Erythroblast (primary cell): ENCODE data around the gene NBEA.

Experiments
- DNase-seq, 2 experiments: peaks; one replicate each; lab custom pipeline; 2025; lab: John Stamatoyannopoulos, UW
- GATA1 ChIP-seq: IDR thresholded peaks from 2 replicates; pipeline ENCODE4 v1.6.1; 2011; ENCODE audit warnings: low read depth, mild to moderate bottlenecking, control low read depth, low read length, moderate library complexity
- POLR2A ChIP-seq: IDR thresholded peaks from 2 replicates; pipeline ENCODE4 v1.6.1; 2011; ENCODE audit warnings: mild to moderate bottlenecking, low read length

The NBEA gene

GRCh38 chr13:35266412-35266811 is 324.3 kb downstream of the NBEA start:
- TF ChIP-seq POLR2A = no peak
- TF ChIP-seq GATA1 = no peak
- DNase-seq = no peak

DNA sequence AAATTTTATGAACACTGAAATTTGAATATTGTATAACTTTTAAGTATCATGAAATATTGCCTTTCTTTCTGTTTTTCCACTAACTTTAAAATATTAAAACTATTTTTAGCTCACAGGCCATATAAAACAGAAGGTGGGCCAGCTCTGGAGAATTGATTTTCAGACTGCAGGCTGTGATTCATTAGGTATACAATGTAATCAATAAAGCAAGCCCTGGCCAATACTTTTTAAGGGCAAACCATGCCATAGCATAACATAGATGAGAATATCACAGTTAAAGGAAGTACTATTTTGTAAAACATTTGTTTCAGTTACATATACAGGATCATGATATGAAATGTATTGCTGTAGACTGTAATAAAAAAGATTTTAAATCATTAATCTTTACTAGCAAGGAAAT is 336.8 kb downstream of the NBEA start:
- DNase-seq = no peak
- TF ChIP-seq GATA1 (no peak), POLR2A (no peak)

DNA sequence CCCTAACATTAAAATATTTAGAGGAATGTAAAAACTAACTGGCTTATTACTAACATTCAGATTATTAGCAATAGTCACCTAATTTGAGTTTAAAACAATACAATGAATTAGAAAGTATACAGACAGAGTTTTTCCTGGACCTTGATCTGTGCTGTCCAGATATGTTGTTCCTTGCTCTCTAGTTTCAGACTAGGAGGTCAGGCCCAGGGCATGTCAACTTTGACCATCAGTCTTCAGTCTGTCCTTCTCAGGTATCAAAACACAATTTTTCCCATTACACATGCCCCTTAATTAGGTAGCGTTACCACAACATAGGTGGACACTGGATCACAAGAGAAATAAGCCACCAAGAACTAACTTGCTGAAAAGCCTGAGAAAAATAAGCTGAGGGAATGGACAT is 337.4 kb downstream of the NBEA start:
- DNase-seq = no peak
- no peak for TF ChIP-seq GATA1

DNA sequence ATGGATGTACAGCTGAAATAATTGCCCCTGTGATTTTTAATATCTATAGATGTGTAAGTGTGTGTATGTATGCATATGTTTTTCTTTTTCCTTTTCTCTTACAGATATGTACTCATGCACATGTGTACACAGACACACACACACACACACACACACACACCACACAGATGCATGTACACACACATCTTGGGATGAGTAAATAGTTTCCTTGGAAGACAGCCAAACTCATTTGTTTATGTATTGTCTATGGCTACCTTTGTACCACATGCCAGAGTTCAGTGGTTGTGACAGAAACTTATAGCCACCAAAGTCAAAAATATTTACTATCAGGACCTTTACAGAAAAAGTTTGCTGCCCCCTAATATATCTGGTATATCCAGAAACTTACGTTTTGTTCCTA is 341.8 kb downstream of the NBEA start:
- DNase-seq = no peak
- TF ChIP-seq POLR2A (no peak), GATA1 (no peak)

DNA sequence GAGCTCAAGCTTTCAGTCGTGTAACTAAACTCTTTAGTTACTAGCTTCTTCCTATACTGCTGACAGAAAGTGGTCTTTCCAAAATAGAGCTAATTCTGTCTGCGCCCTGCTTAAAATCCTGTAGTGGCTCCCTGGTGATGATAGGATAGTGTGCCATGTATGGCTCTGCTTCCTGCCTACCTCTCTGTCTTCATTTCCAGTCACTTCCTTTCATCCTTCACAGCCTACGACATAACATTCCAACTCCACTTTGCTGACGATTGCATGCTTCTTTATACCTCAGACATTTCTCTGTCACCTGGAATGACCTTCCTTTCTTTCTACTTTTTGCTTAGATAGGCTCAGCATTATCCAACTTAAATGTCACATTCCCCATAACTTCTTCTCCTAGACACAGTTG is 343.6 kb downstream of the NBEA start:
- no peak for DNase-seq
- TF ChIP-seq GATA1 (no peak), POLR2A (no peak)

GRCh38 chr13:35292329-35292728 is 350.3 kb downstream of the NBEA start:
- no peak for DNase-seq
- TF ChIP-seq GATA1 (no peak), POLR2A (no peak)

DNA sequence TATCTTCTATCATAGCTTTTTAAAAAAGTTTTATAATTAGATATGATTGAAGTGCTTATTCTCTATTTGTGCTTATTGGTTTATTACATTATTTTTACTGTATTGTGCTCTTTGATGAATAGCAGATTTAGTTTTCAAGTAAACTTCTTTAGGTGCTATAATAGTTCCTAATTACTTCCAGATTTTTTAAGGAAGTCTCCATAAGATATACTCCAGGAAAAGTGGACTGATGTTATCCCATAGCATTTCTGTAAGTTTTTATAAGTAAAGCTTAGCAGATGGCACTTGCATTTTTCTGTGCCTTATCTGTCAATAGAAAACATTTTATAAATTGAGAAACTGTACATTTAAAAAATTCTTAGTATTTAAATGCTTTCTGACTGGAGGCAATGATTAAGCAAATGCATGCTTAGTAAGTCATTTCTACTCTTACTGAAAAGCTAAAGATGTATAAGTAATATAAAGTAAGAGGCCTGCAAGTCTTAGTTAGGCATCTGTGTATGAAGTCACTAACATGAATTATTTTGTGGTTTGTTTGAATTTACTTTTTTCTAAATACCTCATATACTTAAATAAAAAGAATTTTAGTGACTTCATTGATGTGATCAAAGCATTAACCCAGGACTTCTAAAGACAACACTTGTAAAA is 351.6 kb downstream of the NBEA start:
- DNase-seq = no peak
- TF ChIP-seq POLR2A = no peak

DNA sequence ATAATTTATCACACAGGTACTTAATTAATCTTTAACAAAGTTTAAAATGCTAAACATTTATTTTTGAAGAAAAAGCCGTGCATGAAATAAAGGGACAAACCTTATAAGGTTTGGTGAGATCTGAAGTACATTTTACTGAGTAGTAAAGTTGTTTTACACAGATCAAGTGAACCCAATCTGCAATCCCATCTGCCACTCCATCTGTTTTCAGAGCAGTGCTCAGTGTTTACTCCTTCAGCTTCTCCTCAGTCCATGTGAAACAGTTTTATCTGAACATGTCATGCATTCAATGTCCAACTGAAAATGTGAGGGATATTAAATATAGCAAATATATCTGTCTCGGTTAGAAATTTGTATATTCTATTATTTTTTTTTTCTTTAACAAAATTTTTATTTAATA is 367.6 kb downstream of the NBEA start:
- no peak for TF ChIP-seq GATA1
- TF ChIP-seq POLR2A = no peak
- DNase-seq = peak in 1 of 2 experiments; percentile 1

GRCh38 chr13:35332134-35332533 is 390.1 kb downstream of the NBEA start:
- TF ChIP-seq POLR2A = no peak
- no peak for TF ChIP-seq GATA1
- DNase-seq = no peak

- TF ChIP-seq GATA1 (no peak), POLR2A (no peak)
- no peak for DNase-seq
Observed at GRCh38 chr13:35333157-35333556, 391.1 kb downstream of the NBEA start.

GRCh38 chr13:35342440-35342839 is 400.4 kb downstream of the NBEA start:
- no peak for DNase-seq
- no peak for TF ChIP-seq GATA1
- no peak for TF ChIP-seq POLR2A

DNA sequence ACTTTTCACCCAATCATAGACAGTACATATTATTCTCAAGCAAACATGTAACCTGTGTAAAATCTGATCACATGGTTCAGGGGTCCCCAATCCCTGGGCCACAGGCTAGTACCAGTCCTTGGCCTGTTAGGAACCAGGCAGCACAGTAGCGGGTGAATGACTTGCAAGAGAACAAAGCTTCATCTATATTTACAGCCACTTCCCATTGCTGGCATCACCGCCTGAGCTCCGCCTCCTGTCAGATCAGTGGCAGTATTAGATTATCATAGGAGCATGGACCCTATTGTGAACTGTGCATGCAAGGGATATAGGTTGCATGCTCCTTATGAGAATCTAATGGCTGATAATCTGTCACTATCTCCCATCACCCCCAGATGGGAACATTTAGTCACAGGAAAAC is 401.3 kb downstream of the NBEA start:
- TF ChIP-seq GATA1 (no peak), POLR2A (no peak)
- DNase-seq = no peak

DNA sequence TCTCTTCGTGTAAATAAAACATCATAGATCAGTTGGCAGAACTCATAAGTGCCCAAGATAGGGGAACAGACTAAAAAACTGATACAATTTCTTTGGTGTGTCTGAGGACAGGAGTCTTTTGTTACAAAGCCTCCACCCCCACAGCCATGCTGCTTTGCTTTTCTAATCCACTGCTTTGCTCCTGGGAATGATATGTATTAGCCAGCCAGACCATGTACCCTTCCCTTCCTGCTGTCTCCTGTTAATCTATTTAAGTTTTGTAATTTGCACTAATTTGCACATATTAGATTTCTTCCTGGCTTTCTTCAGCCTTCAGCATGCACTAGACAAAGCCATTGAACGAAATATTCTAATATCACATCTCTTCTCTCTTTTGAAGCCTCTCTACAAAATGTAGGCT is 403.9 kb downstream of the NBEA start:
- no peak for DNase-seq
- TF ChIP-seq GATA1 = no peak
- no peak for TF ChIP-seq POLR2A

- TF ChIP-seq POLR2A = no peak
- TF ChIP-seq GATA1 = no peak
- DNase-seq = no peak
Observed at GRCh38 chr13:35346494-35346893, 404.4 kb downstream of the NBEA start.

DNA sequence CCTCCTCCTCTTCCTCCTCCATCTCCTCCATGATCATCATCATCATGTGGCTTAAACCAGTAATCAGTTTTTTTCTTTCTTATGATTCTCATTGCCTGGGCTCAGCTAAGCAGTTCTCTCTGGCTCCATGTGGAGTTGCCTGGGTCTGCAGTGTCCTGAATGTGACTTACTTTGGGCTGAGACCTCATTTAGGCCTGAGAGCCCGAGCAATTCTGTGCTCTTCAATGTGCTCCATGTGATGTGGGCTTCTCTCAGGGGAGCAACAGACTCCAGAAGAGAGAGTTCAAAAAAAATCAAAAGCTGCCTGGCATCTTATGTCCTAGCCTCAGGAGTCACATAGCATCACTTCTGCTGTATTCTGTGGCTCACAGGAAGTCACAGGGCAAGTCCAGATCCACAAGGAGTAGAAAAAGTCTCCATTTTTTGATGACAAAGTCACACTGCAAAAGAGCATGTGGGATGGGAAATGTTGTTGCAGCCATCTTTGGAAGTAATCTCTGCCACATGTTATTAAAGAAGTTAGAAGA is 405.7 kb downstream of the NBEA start:
- TF ChIP-seq POLR2A (no peak), GATA1 (no peak)
- DNase-seq = no peak
